Measurements from ENCODE around the gene SUMF2.
"Not testable (repeated sequence)": the region's sequence is repeated elsewhere in the genome, so short reads cannot be mapped to it uniquely, and the experiment has no call there.

The SUMF2 gene

DNA sequence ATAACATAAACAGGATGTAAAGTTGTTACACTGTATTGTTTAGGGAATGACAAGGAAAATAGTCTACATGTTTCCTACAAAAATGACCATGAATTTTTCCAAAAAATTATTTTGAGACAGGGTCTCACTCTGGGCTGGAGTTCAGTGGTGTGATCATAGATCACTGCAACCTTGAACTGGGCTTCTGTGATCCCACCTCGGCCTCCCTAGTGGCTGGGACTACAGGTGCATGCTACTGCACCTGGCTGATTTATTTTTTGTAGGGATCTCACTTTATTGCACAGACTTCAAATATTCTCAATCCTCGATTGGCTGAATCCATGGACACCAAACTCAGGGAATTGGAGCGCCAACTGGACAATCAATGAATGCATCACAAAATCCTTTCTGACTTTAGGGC is 35.6 kb downstream of the SUMF2 start:
- Histone ChIP-seq H3K27me3 (ENCODE audit: control insufficient read depth in 5 of 5, insufficient read depth in 4 of 5, low read length in 5 of 5) (no peaks in the 10 kb centered on the region), H3K4me3 (ENCODE audit: low read depth in 1 of 5, low read length in 5 of 5) (no peak overlapping the region), H3K36me3 (ENCODE audit: control insufficient read depth in 5 of 5, insufficient read depth in 5 of 5, low read length in 5 of 5) (peaks cover 21 to 52% (median 46%) of the 10 kb centered on the region in 5 donors), H3K9ac (ENCODE audit: low read length in 5 of 5) (no peak overlapping the region), H3K9me3 (ENCODE audit: control insufficient read depth in 5 of 5, low read length in 5 of 5) (no peaks in the 10 kb centered on the region), H3K27ac (ENCODE audit: low read depth, low read length) (no peak overlapping the region), H3K4me1 (ENCODE audit: control insufficient read depth in 5 of 5, insufficient read depth in 5 of 5, low read length in 5 of 5) (peaks cover 0 to 12% (median 11%) of the 10 kb centered on the region in 5 donors)

- not testable (repeated sequence) for H3K4me3 ChIP-seq (ENCODE audit: low read depth in 1 of 5, low read length in 5 of 5); H3K27me3 ChIP-seq (ENCODE audit: control insufficient read depth in 5 of 5, insufficient read depth in 4 of 5, low read length in 5 of 5); H3K9me3 ChIP-seq (ENCODE audit: control insufficient read depth in 5 of 5, low read length in 5 of 5); H3K27ac ChIP-seq (ENCODE audit: low read depth, low read length); H3K9ac ChIP-seq (ENCODE audit: low read length in 5 of 5)
- peaks cover 0 to 16% (median 12%) of the 10 kb centered on the region in 5 donors for H3K4me1 ChIP-seq (ENCODE audit: control insufficient read depth in 5 of 5, insufficient read depth in 5 of 5, low read length in 5 of 5)
- peaks cover 21 to 52% (median 46%) of the 10 kb centered on the region in 5 donors for H3K36me3 ChIP-seq (ENCODE audit: control insufficient read depth in 5 of 5, insufficient read depth in 5 of 5, low read length in 5 of 5)
These were observed 40.1 kb downstream of the SUMF2 start for GRCh38 chr7:56104138-56104537.

- Histone ChIP-seq H3K9ac (ENCODE audit: low read length in 5 of 5) (peak overlapping the region; percentile 89 to 94 (median 92)), H3K27ac (ENCODE audit: low read depth, low read length) (peak overlapping the region; percentile 90), H3K9me3 (ENCODE audit: control insufficient read depth in 5 of 5, low read length in 5 of 5) (no peaks in the 10 kb centered on the region), H3K4me1 (ENCODE audit: control insufficient read depth in 5 of 5, insufficient read depth in 5 of 5, low read length in 5 of 5) (peaks cover 0 to 16% (median 12%) of the 10 kb centered on the region in 5 donors), H3K36me3 (ENCODE audit: control insufficient read depth in 5 of 5, insufficient read depth in 5 of 5, low read length in 5 of 5) (peaks cover 21 to 39% (median 32%) of the 10 kb centered on the region in 5 donors), H3K4me3 (ENCODE audit: low read depth in 1 of 5, low read length in 5 of 5) (peak overlapping the region; percentile 85 to 99 (median 92)), H3K27me3 (ENCODE audit: control insufficient read depth in 5 of 5, insufficient read depth in 4 of 5, low read length in 5 of 5) (no peaks in the 10 kb centered on the region)
These were observed 41.4 kb downstream of the SUMF2 start for GRCh38 chr7:56105508-56105907.

DNA sequence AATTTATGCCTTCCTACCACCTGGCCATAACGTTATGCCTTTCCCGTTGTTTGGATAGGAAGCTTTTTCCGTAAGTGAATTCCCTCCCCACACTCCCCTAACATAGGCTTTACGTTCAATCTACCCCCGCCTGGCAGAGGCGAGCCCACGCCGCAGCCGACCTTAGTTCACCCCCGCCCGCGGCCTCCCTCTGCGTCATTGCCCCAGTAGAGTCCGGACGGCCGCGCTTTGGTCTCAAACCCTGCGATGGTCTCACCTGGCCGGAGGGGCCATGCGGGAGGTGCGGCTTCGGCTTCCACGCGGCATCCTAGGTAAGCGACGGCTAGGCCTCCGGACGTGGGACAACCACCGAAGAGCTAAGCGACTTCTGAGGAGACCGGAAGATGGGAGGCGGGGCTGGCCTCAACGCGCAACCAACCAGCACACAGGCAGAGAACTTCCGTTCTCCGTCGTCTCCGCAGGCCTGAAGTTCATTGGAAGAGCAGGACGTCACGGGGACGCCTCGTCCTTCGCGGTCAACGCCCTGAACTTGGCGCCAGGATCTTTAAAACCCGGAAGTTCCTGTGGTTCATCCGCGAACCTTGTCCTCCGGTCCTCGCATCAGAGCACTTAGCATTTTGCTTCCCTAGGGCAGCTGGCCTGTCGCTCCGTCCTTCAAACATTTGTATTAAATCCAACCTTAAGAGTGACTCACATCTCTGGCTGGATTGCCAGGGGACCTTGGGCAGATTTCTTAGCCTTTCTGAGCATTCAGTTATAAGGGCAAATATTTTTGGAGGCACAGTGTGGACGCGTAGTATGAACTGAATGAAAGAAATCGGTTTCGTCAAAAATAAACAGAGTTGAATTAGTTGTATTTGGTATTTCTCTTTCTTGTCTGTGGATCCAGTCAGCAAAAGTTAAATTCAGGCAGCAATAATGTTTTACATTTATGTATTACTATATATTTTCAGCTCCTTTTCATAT is 42.3 kb downstream of the SUMF2 start, which contains the start of gene CHCHD2:
TSS of gene CHCHD2 (minus strand) at position 369 of the 966 bp plus-strand sequence. CDS start at position 306, 63 bp downstream.
- H3K9ac ChIP-seq (ENCODE audit: low read length in 5 of 5): peak within 1 kb of the TSS; percentile 89 to 94 (median 92)
- H3K27ac ChIP-seq (ENCODE audit: low read depth, low read length): peak within 1 kb of the TSS; percentile 90
- peaks cover 0 to 16% (median 12%) of the 10 kb centered on the region in 5 donors for H3K4me1 ChIP-seq (ENCODE audit: control insufficient read depth in 5 of 5, insufficient read depth in 5 of 5, low read length in 5 of 5)
- H3K9me3 ChIP-seq (ENCODE audit: control insufficient read depth in 5 of 5, low read length in 5 of 5): no peaks in the 10 kb centered on the region
- H3K27me3 ChIP-seq (ENCODE audit: control insufficient read depth in 5 of 5, insufficient read depth in 4 of 5, low read length in 5 of 5): no peaks in the 10 kb centered on the region
- H3K4me3 ChIP-seq (ENCODE audit: low read depth in 1 of 5, low read length in 5 of 5): peak within 1 kb of the TSS; percentile 85 to 99 (median 92)
- H3K36me3 ChIP-seq (ENCODE audit: control insufficient read depth in 5 of 5, insufficient read depth in 5 of 5, low read length in 5 of 5): peaks cover 13 to 30% (median 23%) of the 10 kb centered on the region in 5 donors

GRCh38 chr7:56107954-56108258 is 43.8 kb downstream of the SUMF2 start:
- peaks cover 6 to 15% (median 10%) of the 10 kb centered on the region in 5 donors for H3K36me3 ChIP-seq (ENCODE audit: control insufficient read depth in 5 of 5, insufficient read depth in 5 of 5, low read length in 5 of 5)
- no peak overlapping the region for H3K9ac ChIP-seq (ENCODE audit: low read length in 5 of 5)
- H3K9me3 ChIP-seq (ENCODE audit: control insufficient read depth in 5 of 5, low read length in 5 of 5): no peaks in the 10 kb centered on the region
- H3K4me3 ChIP-seq (ENCODE audit: low read depth in 1 of 5, low read length in 5 of 5): peak overlapping the region in 1 of 5 donors; percentile 22
- H3K27ac ChIP-seq (ENCODE audit: low read depth, low read length): no peak overlapping the region
- H3K4me1 ChIP-seq (ENCODE audit: control insufficient read depth in 5 of 5, insufficient read depth in 5 of 5, low read length in 5 of 5): peaks cover 0 to 16% (median 12%) of the 10 kb centered on the region in 5 donors
- no peaks in the 10 kb centered on the region for H3K27me3 ChIP-seq (ENCODE audit: control insufficient read depth in 5 of 5, insufficient read depth in 4 of 5, low read length in 5 of 5)

- Histone ChIP-seq H3K4me1 (ENCODE audit: control insufficient read depth in 5 of 5, insufficient read depth in 5 of 5, low read length in 5 of 5) (peaks cover 0 to 6% (median under 1%) of the 10 kb centered on the region in 5 donors), H3K9ac (ENCODE audit: low read length in 5 of 5) (no peak overlapping the region), H3K27me3 (ENCODE audit: control insufficient read depth in 5 of 5, insufficient read depth in 4 of 5, low read length in 5 of 5) (peaks cover 0 to 3% (median 0%) of the 10 kb centered on the region in 5 donors), H3K4me3 (ENCODE audit: low read depth in 1 of 5, low read length in 5 of 5) (no peak overlapping the region), H3K9me3 (ENCODE audit: control insufficient read depth in 5 of 5, low read length in 5 of 5) (no peaks in the 10 kb centered on the region), H3K27ac (ENCODE audit: low read depth, low read length) (no peak overlapping the region), H3K36me3 (ENCODE audit: control insufficient read depth in 5 of 5, insufficient read depth in 5 of 5, low read length in 5 of 5) (no peaks in the 10 kb centered on the region)
These were observed 46.5 kb downstream of the SUMF2 start for GRCh38 chr7:56110611-56111010.

- not testable (repeated sequence) for H3K36me3 ChIP-seq (ENCODE audit: control insufficient read depth in 5 of 5, insufficient read depth in 5 of 5, low read length in 5 of 5); H3K9ac ChIP-seq (ENCODE audit: low read length in 5 of 5); H3K4me1 ChIP-seq (ENCODE audit: control insufficient read depth in 5 of 5, insufficient read depth in 5 of 5, low read length in 5 of 5); H3K9me3 ChIP-seq (ENCODE audit: control insufficient read depth in 5 of 5, low read length in 5 of 5); H3K4me3 ChIP-seq (ENCODE audit: low read depth in 1 of 5, low read length in 5 of 5); H3K27ac ChIP-seq (ENCODE audit: low read depth, low read length)
- peaks cover 8 to 17% (median 9%) of the 10 kb centered on the region in 5 donors for H3K27me3 ChIP-seq (ENCODE audit: control insufficient read depth in 5 of 5, insufficient read depth in 4 of 5, low read length in 5 of 5)
These were observed 48.2 kb downstream of the SUMF2 start for GRCh38 chr7:56112244-56112643.

DNA sequence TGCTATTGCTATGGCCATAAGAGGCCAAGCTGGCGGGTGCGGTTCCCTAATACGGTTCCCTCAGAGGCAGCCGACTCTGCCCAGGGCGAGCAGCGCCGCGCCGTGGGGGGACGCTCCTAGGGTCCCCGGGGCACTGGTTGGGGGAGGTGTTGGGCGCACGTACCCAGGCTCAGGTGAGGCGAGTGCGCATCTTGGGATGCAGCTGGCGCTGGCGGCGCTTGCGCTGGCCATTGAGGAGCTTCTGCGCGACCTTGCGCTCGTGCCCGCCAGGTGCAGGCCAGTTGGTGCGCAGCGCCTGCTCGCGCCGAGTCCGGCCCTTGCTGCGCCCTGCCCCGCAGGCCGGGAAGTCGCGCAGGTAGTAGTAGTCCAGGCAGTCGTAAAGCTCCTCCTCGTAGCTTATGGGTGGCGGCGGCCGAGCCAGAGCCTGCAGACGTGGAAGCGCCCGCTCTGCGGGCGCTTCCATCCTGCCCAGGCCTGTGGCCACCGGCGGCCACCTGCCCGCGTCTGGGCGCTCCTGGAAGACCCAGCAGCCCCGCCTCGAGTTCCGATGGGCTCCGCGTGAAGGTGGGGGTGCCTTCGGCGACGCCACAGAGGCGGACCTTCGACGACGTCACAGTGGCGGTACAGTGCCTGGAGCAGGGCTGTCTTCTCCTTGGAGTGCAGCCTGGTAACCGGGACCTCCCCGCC is 51.9 kb downstream of the SUMF2 start, which contains the start of gene NUPR2:
TSS of gene NUPR2 (minus strand) at position 566 of the 687 bp plus-strand sequence. CDS start at position 463, 103 bp downstream.
- H3K4me3 ChIP-seq (ENCODE audit: low read depth in 1 of 5, low read length in 5 of 5): no peak within 1 kb of the TSS
- H3K4me1 ChIP-seq (ENCODE audit: control insufficient read depth in 5 of 5, insufficient read depth in 5 of 5, low read length in 5 of 5): peaks cover 0 to 7% (median 0%) of the 10 kb centered on the region in 5 donors
- H3K27me3 ChIP-seq (ENCODE audit: control insufficient read depth in 5 of 5, insufficient read depth in 4 of 5, low read length in 5 of 5): peaks cover 8 to 17% (median 9%) of the 10 kb centered on the region in 5 donors
- no peaks in the 10 kb centered on the region for H3K9me3 ChIP-seq (ENCODE audit: control insufficient read depth in 5 of 5, low read length in 5 of 5)
- H3K36me3 ChIP-seq (ENCODE audit: control insufficient read depth in 5 of 5, insufficient read depth in 5 of 5, low read length in 5 of 5): no peaks in the 10 kb centered on the region
- no peak within 1 kb of the TSS for H3K27ac ChIP-seq (ENCODE audit: low read depth, low read length)
- no peak within 1 kb of the TSS for H3K9ac ChIP-seq (ENCODE audit: low read length in 5 of 5)

- no peaks in the 10 kb centered on the region for H3K36me3 ChIP-seq (ENCODE audit: control insufficient read depth in 5 of 5, insufficient read depth in 5 of 5, low read length in 5 of 5)
- H3K27ac ChIP-seq (ENCODE audit: low read depth, low read length): no peak overlapping the region
- no peaks in the 10 kb centered on the region for H3K4me1 ChIP-seq (ENCODE audit: control insufficient read depth in 5 of 5, insufficient read depth in 5 of 5, low read length in 5 of 5)
- H3K27me3 ChIP-seq (ENCODE audit: control insufficient read depth in 5 of 5, insufficient read depth in 4 of 5, low read length in 5 of 5): peaks cover 2 to 6% (median 4%) of the 10 kb centered on the region in 5 donors
- H3K4me3 ChIP-seq (ENCODE audit: low read depth in 1 of 5, low read length in 5 of 5): no peak overlapping the region
- no peak overlapping the region for H3K9ac ChIP-seq (ENCODE audit: low read length in 5 of 5)
- H3K9me3 ChIP-seq (ENCODE audit: control insufficient read depth in 5 of 5, low read length in 5 of 5): no peaks in the 10 kb centered on the region
These were observed 57.4 kb downstream of the SUMF2 start for GRCh38 chr7:56121440-56121839.

DNA sequence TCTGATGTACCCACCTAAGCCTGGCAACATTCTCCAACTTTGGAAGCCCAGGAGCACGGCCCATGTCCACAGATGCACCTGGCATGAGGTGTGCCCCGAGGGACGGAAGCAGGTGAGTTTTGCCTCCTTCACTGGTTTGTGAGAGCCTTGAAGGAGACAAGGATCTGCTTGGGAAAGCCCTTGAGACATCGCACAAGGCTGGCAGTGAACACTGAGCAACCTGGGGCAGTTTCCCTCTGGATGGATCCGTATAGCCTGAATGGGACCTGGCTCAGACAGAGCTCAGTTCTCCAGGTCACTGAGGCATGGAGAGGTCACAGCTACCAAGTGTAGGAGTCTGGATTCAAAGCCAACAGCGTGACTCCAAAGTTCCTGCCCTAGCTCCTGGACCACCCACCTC is 60.9 kb downstream of the SUMF2 start:
- Histone ChIP-seq H3K9me3 (ENCODE audit: control insufficient read depth in 5 of 5, low read length in 5 of 5) (no peaks in the 10 kb centered on the region), H3K9ac (ENCODE audit: low read length in 5 of 5) (no peak overlapping the region), H3K27me3 (ENCODE audit: control insufficient read depth in 5 of 5, insufficient read depth in 4 of 5, low read length in 5 of 5) (no peaks in the 10 kb centered on the region), H3K4me3 (ENCODE audit: low read depth in 1 of 5, low read length in 5 of 5) (no peak overlapping the region), H3K36me3 (ENCODE audit: control insufficient read depth in 5 of 5, insufficient read depth in 5 of 5, low read length in 5 of 5) (no peaks in the 10 kb centered on the region), H3K4me1 (ENCODE audit: control insufficient read depth in 5 of 5, insufficient read depth in 5 of 5, low read length in 5 of 5) (no peaks in the 10 kb centered on the region), H3K27ac (ENCODE audit: low read depth, low read length) (no peak overlapping the region)
